Testis (tissue), 3 donors: ENCODE measurements around the gene PGBD1. TPM values are rescaled to one million over a fixed set of nuclear protein-coding genes. Genes with fewer than 3 reads are reported as not detected.

Experiments used
- DNase-seq: peaks from one replicate; pipeline ENCODE4 v3.0.0-alpha.2; 2019
- H3K27ac ChIP-seq, 2 donors: fragments of 200-600 bp; sonication (generic); one replicate each; pipeline ENCODE4 v1.5.1; 2019
- H3K27me3 ChIP-seq: fragments of 200-600 bp; sonication (generic); one replicate; pipeline ENCODE4 v1.5.1; 2019
- H3K36me3 ChIP-seq: fragments of 200-600 bp; sonication (generic); one replicate; pipeline ENCODE4 v1.5.1; 2017; ENCODE audit warnings: low read depth; ENCODE audit errors: missing control alignments
- H3K4me1 ChIP-seq: fragments of 200-600 bp; sonication (generic); one replicate; pipeline ENCODE4 v1.5.1; 2019
- H3K4me3 ChIP-seq, 2 donors: fragments of 200-600 bp; sonication (generic); one replicate each; pipeline ENCODE4 v1.5.1; 2017 to 2019
- H3K9me3 ChIP-seq: fragments of 200-600 bp; sonication (generic); one replicate; pipeline ENCODE4 v1.5.1; 2017
- POLR2A ChIP-seq: fragments of 450-650 bp; IDR thresholded peaks from one replicate; pipeline ENCODE4 v1.6.1; 2017; ENCODE audit warnings: antibody characterized with exemption, mild to moderate bottlenecking, moderate library complexity
- WGBS, 2 donors: methylation state at CpG; one replicate each; pipeline ENCODE4 v1.1.5; 2018; 5-methylcytosine and 5-hydroxymethylcytosine counted together
- intact Hi-C: fragments of 100-400 bp; cut with DNase I; formaldehyde crosslinking; loops from one replicate; pipeline ENCODE4 v1.15.1; 2023; ENCODE audit warnings: low total_unique reads
- polyA plus RNA-seq: library from polyadenylated mRNA; stranded (reverse); fragments of 350-450 nt; fragmentation: Illumina TruSeq; extraction: RNeasy Lipid Tissue Mini Kit (QIAGEN cat#74804); gene quantifications from one replicate; pipeline ENCODE4 v1.2.3, GENCODE V29; 2014; ENCODE audit warnings: low read depth, low replicate concordance; ENCODE audit not compliant: insufficient read depth
- total RNA-seq, 2 donors: library from RNA; depleted of rRNA; stranded (reverse); fragments of >200 nt; gene quantifications; one replicate each; pipeline ENCODE4 v1.2.3, GENCODE V29; 2016
- TF ChIP-seq, protein P1 (sequence below), 3 experiments: fragments of 450-650 bp in 2 of 3; fragments of 200-600 bp in 1 of 3; sonication (generic) in 1 of 3; IDR thresholded peaks; one replicate each; pipeline ENCODE4 v1.5.1; 2016 to 2019; ENCODE audit warnings: antibody characterized with exemption in 3 of 3, mild to moderate bottlenecking in 2 of 3, moderate library complexity in 1 of 3

PGBD1 gene
- total and polyA plus RNA-seq, 3 donors from 2014 or later, result 4.8 to 6.9 (median 6.1) TPM

DNA sequence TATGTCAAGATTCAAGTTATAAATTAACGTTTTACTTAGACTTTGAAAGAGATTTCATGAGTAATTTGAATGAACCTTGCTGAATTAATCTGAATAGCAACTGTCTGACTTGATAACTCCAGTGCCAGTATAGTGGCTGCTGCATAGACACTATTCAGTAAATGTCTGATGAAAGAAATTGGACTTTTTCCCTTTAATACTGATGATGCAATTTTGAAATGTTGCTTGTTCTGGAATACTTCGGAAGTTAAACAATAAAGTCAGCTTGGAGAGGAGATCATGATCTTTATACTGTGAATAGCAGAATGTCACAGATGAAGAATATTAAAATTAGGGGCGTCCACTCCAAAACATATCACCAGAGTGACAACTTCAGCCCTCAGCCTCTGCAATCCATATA is 3.6 kb upstream of the PGBD1 start:
- DNase-seq, result no peak
- H3K36me3 ChIP-seq, result no peaks in the 10 kb centered on the region
- H3K4me3 ChIP-seq, result no peak overlapping the region
- TF ChIP-seq, protein P1, sequence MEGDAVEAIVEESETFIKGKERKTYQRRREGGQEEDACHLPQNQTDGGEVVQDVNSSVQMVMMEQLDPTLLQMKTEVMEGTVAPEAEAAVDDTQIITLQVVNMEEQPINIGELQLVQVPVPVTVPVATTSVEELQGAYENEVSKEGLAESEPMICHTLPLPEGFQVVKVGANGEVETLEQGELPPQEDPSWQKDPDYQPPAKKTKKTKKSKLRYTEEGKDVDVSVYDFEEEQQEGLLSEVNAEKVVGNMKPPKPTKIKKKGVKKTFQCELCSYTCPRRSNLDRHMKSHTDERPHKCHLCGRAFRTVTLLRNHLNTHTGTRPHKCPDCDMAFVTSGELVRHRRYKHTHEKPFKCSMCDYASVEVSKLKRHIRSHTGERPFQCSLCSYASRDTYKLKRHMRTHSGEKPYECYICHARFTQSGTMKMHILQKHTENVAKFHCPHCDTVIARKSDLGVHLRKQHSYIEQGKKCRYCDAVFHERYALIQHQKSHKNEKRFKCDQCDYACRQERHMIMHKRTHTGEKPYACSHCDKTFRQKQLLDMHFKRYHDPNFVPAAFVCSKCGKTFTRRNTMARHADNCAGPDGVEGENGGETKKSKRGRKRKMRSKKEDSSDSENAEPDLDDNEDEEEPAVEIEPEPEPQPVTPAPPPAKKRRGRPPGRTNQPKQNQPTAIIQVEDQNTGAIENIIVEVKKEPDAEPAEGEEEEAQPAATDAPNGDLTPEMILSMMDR (IDR thresholded peaks at IDR 0.05), result no peak
- TF ChIP-seq POLR2A, result no peak
- H3K9me3 ChIP-seq, result no peaks in the 10 kb centered on the region
- intact Hi-C loops, result no loop called here
- WGBS, 2 donors, result 71 to 77% methylated on average over 3 of the region's 3 CpGs
- no peak overlapping the region for H3K27ac ChIP-seq
- no peaks in the 10 kb centered on the region for H3K4me1 ChIP-seq
- no peaks in the 10 kb centered on the region for H3K27me3 ChIP-seq

DNA sequence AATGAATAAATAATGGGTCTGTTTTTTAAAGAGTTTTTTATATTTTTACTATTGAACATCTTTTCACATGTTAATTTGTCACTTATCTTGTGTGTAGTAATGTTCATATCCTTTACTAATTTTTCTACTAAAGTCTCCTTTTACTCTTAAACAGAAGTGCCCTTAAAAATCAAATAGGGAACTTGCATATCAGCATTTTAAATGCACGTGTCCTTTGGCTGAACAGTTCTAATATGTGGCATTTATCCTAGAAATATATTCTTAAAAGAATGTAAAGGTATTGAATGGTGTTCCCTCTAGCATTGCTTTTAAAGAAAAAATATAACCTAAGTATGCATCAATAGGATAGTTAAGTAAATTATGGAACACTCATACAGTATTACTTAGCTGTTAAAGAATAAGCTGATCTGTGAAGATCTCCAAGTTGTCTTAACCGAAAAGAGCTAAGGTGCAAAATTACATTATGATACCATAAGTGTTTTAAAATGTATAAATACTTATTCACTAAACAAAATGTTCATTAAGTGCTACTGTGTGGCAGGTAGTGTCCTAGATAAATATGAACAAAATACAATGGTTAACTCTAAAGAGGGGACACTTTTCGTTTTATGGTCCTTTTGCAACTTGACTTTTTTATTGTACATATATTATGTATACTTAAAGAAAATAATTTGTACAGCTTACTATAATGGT is 631 bp upstream of the PGBD1 start:
- intact Hi-C loops, result no loop called here
- H3K27ac ChIP-seq, result no peak overlapping the region
- no peaks in the 10 kb centered on the region for H3K27me3 ChIP-seq
- no peaks in the 10 kb centered on the region for H3K4me1 ChIP-seq
- peak overlapping the region; percentile 56 to 74 for H3K4me3 ChIP-seq
- H3K9me3 ChIP-seq, result no peaks in the 10 kb centered on the region
- no peaks in the 10 kb centered on the region for H3K36me3 ChIP-seq
- TF ChIP-seq, protein P1 (IDR thresholded peaks at IDR 0.05), result no peak
- TF ChIP-seq POLR2A, result no peak
- WGBS, 2 donors, result 29 to 34% methylated on average over 3 of the region's 3 CpGs
- no peak for DNase-seq

- intact Hi-C loops, result no loop called here
- no peak for TF ChIP-seq POLR2A
- Histone ChIP-seq H3K36me3 (no peaks in the 10 kb centered on the region), H3K4me3 (no peak overlapping the region), H3K27me3 (no peaks in the 10 kb centered on the region), H3K9me3 (no peaks in the 10 kb centered on the region), H3K27ac (no peak overlapping the region), H3K4me1 (no peaks in the 10 kb centered on the region)
- DNase-seq, result no peak
- 90 to 95% methylated on average over 2 of the region's 2 CpGs for WGBS, 2 donors
Observed at GRCh38 chr6:28282926-28283325, 1.6 kb downstream of the PGBD1 start.

- no peaks in the 10 kb centered on the region for H3K36me3 ChIP-seq
- TF ChIP-seq POLR2A, result no peak
- TF ChIP-seq, protein P1 (IDR thresholded peaks at IDR 0.05), result no peak
- DNase-seq, result no peak
- intact Hi-C loops, result no loop called here
- no peaks in the 10 kb centered on the region for H3K9me3 ChIP-seq
- no peaks in the 10 kb centered on the region for H3K27me3 ChIP-seq
- no peaks in the 10 kb centered on the region for H3K4me1 ChIP-seq
- no peak overlapping the region for H3K27ac ChIP-seq
- no peak overlapping the region for H3K4me3 ChIP-seq
Observed at GRCh38 chr6:28291573-28291972, 10.2 kb downstream of the PGBD1 start.

GRCh38 chr6:28295326-28295725 is 14.0 kb downstream of the PGBD1 start:
- Histone ChIP-seq H3K27me3 (no peaks in the 10 kb centered on the region), H3K4me1 (no peaks in the 10 kb centered on the region), H3K36me3 (no peaks in the 10 kb centered on the region), H3K9me3 (no peaks in the 10 kb centered on the region), H3K4me3 (no peak overlapping the region), H3K27ac (no peak overlapping the region)
- TF ChIP-seq, protein P1 (IDR thresholded peaks at IDR 0.05), result no peak
- no peak for TF ChIP-seq POLR2A
- intact Hi-C loops, result no loop called here
- no peak for DNase-seq
- 94% methylated on average over 5 of the region's 5 CpGs for WGBS, 2 donors
